ENCODE results near the gene GRB10.
A peak's percentile ranks its signal among the peaks of the same experiment; 100 is the strongest.

GRB10 gene

DNA sequence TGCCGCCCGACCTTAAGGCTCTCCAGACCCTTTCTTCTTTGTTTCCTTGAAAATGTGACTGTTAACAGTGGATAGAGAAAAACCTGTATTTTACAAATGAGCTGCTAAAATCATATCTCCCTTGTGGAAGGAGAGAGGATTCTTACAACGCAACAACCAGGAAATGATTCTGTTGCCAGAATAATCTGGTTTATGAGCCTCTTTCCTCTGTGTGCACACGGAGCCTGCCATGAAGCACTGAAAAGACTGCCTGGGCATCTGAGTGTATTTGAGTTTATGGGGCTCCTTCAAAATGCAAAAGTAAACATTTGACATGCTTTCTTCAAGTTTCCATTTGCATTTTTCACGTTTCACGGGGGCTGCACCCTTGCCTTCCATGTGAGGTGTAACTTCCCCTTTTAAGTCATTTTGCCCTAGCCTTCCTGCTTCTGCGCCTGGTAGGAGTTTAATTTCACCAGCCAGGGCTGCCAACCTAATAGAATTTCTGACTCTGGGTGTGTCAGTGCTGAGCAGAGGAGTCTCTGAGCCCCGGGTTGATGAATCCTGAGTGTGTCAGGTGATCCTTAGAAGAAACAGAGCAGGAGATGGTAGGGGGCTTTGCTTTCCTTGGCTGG is 101.2 kb downstream of the GRB10 start:
- no peak for DNase-seq (ENCODE audit: insufficient read length, low spot score)
- no peak for FAIRE-seq
- TF ChIP-seq, protein P1, sequence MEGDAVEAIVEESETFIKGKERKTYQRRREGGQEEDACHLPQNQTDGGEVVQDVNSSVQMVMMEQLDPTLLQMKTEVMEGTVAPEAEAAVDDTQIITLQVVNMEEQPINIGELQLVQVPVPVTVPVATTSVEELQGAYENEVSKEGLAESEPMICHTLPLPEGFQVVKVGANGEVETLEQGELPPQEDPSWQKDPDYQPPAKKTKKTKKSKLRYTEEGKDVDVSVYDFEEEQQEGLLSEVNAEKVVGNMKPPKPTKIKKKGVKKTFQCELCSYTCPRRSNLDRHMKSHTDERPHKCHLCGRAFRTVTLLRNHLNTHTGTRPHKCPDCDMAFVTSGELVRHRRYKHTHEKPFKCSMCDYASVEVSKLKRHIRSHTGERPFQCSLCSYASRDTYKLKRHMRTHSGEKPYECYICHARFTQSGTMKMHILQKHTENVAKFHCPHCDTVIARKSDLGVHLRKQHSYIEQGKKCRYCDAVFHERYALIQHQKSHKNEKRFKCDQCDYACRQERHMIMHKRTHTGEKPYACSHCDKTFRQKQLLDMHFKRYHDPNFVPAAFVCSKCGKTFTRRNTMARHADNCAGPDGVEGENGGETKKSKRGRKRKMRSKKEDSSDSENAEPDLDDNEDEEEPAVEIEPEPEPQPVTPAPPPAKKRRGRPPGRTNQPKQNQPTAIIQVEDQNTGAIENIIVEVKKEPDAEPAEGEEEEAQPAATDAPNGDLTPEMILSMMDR (IDR thresholded peaks at IDR 0.05; ENCODE audit: insufficient read depth, missing control alignments): no peak

DNA sequence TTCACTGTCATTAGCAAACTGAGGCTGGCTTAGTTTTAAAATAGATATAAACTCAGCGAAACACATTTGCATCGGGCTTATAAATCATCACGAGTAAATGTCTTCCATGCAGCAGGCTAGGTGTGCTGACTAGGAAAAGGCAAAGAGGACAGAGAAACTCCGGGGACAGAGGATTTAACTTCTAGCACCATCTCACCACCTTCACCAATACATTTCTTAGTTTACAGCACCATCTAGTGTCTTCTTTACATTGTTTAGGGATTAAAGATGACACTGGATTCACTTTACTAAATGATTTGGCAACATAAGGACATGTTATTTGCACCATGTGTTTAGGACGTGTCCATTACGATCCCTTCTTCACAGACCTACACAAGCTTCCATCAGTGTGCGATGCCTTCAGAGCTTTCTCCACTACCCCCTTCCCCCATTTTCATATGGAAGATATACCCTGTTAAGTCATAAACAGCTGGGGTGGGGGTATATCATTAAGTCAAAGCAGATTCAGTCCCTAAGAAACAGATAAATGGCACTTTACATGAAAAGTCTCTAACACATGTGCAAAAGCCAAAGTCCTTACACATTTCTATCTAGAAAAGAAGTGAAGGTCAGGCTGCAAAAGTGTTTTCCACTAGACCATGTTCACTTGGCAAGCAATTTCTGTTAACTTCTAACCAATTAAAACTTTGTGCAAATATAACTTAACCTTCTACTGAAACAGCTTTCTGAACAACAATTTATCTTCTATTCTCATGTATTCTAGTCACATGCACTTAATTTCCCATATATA is 103.3 kb downstream of the GRB10 start:
- TF ChIP-seq, protein P1 (IDR thresholded peaks at IDR 0.05; ENCODE audit: insufficient read depth, missing control alignments): peak; percentile 76
- FAIRE-seq (peak; percentile 91), DNase-seq (ENCODE audit: insufficient read length, low spot score) (peak; percentile 37)

DNA sequence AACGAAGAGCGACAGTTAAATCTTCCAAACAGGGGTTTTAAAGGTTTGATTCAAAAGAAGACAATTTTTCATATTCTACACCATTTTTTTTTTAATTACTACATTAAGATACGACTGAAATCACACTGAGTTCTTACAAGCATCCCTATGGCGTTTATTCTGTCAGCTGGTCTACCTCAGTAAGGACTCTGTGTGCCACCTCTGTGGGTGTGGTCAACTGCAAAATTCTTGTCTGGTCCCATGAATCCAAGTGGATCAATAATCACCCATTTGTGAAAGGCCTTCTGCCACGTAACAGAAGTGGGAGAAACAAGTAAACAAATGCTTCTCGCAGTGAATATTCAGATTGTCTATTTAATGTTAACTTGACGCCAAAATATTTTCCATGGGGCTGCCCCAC is 104.1 kb downstream of the GRB10 start:
- no peak for FAIRE-seq

DNA sequence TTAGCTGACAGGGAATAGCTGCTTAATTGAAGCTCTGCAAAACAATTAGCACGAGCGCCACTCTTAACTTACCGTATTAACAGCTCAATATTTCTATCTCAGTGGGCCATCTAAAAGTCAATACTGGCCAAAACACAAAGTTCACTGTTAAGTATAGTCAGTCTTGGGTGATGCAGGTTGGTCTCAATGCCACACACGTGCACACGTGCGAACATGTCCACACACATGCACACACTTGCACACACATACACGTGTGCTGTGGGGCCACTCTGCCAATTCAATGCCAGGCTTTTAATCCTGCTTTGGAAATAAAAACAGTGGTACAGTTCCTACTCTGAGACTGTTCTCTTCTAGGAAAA is 105.1 kb downstream of the GRB10 start:
- no peak for FAIRE-seq
- TF ChIP-seq, protein P1 (IDR thresholded peaks at IDR 0.05; ENCODE audit: insufficient read depth, missing control alignments): no peak
- DNase-seq (ENCODE audit: insufficient read length, low spot score): no peak

More for the DNA sequence above, 104.1 kb downstream of the GRB10 start:
- DNase-seq (ENCODE audit: insufficient read length, low spot score): no peak
- TF ChIP-seq, protein P1 (IDR thresholded peaks at IDR 0.05; ENCODE audit: insufficient read depth, missing control alignments): no peak

DNA sequence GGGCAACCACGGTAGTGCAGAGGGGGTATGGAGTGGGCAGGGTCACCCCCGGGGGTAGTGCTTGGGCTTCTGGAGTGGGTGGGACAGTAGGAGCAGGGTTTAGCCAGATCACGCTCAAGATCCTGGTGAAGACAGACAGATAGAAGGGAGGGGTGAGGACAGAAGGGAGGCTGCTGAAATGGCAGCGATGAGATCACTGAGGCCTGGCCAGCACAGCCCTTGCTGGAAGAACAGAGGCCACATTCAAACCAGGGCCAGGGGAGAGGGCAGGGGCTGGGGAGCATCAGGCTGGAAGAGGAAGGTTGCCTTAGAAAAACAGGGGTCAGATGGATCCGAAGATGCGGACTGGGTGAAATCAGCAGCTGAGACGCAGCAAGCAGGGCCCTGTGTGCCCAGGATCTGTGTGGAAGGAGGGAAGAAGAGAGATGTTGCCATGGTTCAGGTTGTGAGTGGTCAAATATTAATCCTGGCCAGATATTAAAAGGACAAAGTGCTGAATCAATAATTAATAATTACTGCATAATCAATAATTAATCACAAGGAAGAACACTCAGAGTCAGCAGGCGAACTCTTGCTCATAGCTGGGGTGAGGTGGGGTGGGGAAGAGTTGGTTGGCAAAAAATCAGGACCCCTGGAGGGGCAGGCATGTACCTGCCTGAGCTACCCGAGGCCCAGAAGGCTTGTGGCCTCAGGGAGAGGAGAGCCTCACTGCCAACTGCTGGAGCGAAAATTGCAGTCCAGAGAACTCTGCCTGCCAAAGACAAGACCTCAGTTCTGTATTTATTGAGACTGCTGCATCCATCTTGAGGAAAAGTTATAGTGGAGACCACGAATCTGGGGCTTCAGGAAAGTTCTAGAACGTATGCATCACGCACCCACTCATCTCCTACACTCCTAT is 105.7 kb downstream of the GRB10 start:
- no peak for DNase-seq (ENCODE audit: insufficient read length, low spot score)
- no peak for FAIRE-seq
- TF ChIP-seq, protein P1 (IDR thresholded peaks at IDR 0.05; ENCODE audit: insufficient read depth, missing control alignments): no peak

DNA sequence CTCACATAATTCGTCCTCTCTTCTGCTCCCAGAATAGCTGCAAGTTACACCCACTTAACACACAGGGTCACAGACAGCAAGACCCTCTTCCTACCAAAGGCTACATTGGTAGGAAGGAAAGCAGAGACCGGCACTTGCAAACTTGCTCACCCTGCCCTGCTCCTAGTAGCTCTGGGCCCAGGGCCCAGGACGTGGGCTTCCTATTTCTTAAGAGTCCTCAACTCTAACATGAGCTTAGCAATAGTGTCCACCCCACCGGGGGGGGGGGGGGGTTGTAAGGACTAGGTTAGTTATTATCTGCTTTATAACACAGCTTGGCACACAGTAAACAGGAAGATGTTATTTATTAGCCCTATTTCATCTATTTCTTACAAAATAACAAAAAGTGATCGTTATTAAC is 106.6 kb downstream of the GRB10 start:
- DNase-seq (ENCODE audit: insufficient read length, low spot score) (no peak), FAIRE-seq (no peak)
- TF ChIP-seq, protein P1 (IDR thresholded peaks at IDR 0.05; ENCODE audit: insufficient read depth, missing control alignments): no peak

Data from D721Med (cell line).